A673 (cell line): ENCODE data around the gene RNGTT.
"Not testable (repeated sequence)": the region's sequence is repeated elsewhere in the genome, so short reads cannot be mapped to it uniquely, and the experiment has no call there.

Source experiments
- EZH2 ChIP-seq: fragments of 200-600 bp; sonication (generic); IDR thresholded peaks from 2 replicates; pipeline ENCODE4 v1.6.1; 2017; ENCODE audit warnings: borderline replicate concordance, low read depth, mild to moderate bottlenecking, mixed read lengths, antibody characterized with exemption, low read length; ENCODE audit not compliant: poor library complexity, severe bottlenecking
- TF ChIP-seq, protein P1 (sequence below): fragments of 300-800, 200-600 bp; sonication (generic); conservative IDR thresholded peaks from 2 replicates; pipeline ENCODE4 v1.5.1; 2017; ENCODE audit warnings: low read depth, mild to moderate bottlenecking, antibody characterized with exemption, low read length, moderate library complexity, mixed read lengths

GRCh38 chr6:88827599-88827998 is 135.8 kb downstream of the RNGTT start:
- TF ChIP-seq, protein P1, sequence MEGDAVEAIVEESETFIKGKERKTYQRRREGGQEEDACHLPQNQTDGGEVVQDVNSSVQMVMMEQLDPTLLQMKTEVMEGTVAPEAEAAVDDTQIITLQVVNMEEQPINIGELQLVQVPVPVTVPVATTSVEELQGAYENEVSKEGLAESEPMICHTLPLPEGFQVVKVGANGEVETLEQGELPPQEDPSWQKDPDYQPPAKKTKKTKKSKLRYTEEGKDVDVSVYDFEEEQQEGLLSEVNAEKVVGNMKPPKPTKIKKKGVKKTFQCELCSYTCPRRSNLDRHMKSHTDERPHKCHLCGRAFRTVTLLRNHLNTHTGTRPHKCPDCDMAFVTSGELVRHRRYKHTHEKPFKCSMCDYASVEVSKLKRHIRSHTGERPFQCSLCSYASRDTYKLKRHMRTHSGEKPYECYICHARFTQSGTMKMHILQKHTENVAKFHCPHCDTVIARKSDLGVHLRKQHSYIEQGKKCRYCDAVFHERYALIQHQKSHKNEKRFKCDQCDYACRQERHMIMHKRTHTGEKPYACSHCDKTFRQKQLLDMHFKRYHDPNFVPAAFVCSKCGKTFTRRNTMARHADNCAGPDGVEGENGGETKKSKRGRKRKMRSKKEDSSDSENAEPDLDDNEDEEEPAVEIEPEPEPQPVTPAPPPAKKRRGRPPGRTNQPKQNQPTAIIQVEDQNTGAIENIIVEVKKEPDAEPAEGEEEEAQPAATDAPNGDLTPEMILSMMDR = not testable (repeated sequence)
- not testable (repeated sequence) for TF ChIP-seq EZH2
